Astrocyte (in vitro differentiated cells and primary cell): Measurements from ENCODE around the gene UBE2E1.

Experiments used
- EZH2 ChIP-seq: IDR thresholded peaks from 2 replicates; pipeline ENCODE4 v1.6.1; 2012; ENCODE audit warnings: mild to moderate bottlenecking, low read length, inconsistent platforms; ENCODE audit not compliant: insufficient read depth
- TF ChIP-seq, protein P1 (sequence below): IDR thresholded peaks from 2 replicates; pipeline ENCODE4 v1.5.1; 2011; ENCODE audit warnings: low read depth, mild to moderate bottlenecking, inconsistent platforms, low read length, moderate library complexity; ENCODE audit not compliant: insufficient read depth

GRCh38 chr3:23900744-23901143 is 95.0 kb downstream of the UBE2E1 start:
- TF ChIP-seq, protein P1, sequence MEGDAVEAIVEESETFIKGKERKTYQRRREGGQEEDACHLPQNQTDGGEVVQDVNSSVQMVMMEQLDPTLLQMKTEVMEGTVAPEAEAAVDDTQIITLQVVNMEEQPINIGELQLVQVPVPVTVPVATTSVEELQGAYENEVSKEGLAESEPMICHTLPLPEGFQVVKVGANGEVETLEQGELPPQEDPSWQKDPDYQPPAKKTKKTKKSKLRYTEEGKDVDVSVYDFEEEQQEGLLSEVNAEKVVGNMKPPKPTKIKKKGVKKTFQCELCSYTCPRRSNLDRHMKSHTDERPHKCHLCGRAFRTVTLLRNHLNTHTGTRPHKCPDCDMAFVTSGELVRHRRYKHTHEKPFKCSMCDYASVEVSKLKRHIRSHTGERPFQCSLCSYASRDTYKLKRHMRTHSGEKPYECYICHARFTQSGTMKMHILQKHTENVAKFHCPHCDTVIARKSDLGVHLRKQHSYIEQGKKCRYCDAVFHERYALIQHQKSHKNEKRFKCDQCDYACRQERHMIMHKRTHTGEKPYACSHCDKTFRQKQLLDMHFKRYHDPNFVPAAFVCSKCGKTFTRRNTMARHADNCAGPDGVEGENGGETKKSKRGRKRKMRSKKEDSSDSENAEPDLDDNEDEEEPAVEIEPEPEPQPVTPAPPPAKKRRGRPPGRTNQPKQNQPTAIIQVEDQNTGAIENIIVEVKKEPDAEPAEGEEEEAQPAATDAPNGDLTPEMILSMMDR: no peak
- no peak for TF ChIP-seq EZH2
